Stimulated activated CD8-positive, alpha-beta memory T cell treated with anti-CD3 and anti-CD28 coated beads, Interleukin-4, amount 100 ng/mL, for 48 hours (primary cell): Measurements from ENCODE around the gene TMCC1.
"Not testable (repeated sequence)": the region's sequence is repeated elsewhere in the genome, so short reads cannot be mapped to it uniquely, and the experiment has no call there.

Experiments
- DNase-seq: peaks from one replicate; pipeline ENCODE4 v3.0.0-alpha.2; 2020

TMCC1 gene

DNA sequence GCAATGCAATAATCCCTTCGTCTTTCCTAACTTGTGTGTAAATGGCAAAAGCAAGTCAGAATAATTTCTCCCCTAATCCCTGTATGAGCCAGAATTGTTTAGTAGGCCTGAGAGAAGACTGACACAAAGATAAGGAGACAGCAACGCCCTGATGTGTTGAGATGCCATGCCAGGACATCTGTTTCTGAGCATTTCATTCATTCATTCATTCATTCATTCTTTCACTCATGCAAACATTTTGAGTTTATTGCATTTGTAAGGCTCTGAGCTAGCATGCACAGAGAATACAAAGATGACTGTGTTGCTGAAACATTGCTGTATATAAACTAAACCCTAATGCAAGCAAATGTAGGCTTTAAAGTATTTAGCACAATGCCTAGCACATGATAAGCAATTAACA is 127.4 kb downstream of the TMCC1 start:
- DNase-seq, result no peak

DNA sequence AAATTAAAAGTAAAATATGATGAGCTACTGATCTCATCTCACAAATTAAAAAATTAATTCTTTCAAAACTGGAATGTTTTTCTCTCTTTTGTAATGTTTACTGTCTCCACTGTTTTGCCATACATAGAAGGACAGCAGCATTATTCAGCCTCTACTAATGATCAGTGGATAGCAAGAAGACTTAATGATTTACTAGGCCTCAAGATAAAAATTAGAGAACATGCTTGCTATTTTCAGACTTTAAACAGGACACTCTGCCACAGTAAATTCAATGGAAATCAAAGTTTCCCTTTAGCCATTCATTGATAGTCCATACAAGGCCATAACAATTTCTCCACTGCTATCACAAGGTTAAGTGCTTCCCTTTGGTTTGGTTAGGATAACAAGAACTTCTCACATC is 129.4 kb downstream of the TMCC1 start:
- DNase-seq, result no peak

DNA sequence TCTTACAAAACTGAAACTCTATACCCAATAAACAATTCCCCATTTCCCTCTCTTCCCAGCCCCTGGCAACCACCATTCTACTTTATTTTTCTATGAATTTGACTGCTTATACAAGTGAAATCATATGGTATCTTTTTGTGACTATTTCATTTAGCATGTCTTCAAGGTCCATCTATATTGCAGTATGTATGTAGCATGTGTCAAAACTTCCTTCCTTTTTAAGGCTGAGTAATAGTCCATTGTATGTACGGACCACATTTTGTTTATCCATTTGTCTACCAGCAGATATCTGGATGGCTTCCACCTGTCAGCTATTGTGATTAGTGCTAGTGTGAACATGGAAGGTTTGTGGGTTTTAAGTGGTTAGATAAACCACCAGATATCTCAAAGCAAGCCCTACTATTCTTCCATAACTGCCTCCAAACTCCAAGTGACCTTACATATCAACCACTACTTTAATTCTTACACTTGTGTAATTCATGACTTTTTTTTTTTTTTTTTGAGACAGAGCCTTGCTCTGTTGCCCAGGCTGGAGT is 134.7 kb downstream of the TMCC1 start:
- no peak for DNase-seq

DNA sequence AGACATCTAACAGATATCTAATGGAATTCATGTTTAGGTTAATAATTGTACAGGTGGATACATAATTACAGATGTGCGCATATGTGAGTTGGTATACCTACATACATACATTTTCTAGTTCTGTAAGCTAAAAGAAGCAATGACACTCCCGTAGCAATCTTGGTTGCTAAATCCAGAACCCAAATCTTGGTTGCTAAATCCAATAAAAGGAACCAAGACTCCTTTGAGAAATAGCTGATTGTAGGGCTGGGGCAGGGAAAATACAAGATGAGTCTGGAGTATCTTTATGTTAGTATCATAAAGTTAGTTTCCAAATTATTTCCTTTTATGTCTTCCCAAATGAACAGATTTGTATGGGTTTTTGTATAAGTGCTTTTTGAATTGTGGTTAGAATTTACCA is 135.2 kb downstream of the TMCC1 start:
- no peak for DNase-seq

DNA sequence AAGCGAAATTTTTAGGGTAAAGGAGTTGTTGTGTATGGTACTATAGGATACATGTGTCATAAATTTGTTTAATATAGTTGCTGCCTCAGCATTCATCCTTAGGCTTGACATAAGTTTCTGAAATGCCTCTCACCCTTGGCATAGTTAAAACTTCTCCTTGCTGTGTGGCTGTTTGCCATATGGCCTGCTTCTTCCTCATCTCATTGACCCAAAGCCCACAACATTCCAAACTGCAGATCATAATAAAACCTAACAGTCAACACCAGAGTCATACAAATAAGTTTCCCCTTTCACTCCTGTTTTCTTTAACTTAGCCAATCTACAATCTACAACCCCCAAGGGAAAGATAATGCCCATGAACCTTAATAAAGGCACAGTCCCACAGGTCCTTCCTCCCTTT is 136.6 kb downstream of the TMCC1 start:
- no peak for DNase-seq

DNA sequence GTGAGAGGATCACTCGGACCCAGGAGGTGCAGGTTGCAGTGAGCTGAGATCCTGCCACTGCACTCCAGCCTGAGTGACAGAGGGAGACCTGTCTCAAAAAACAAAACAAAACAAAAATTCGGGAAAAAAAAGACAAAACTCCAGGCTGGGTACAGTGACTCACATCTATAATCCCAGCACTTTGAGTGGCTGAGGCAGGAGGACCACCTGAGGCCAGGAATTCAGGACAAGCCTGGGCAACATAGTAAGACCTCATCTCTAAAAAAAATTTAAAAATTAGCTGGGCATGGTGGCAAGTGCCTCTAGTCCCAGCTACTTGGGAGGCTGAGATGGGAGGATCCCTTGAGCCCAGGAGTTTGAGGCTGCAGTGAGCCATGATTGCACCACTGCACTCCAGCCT is 142.4 kb downstream of the TMCC1 start:
- not testable (repeated sequence) for DNase-seq

DNA sequence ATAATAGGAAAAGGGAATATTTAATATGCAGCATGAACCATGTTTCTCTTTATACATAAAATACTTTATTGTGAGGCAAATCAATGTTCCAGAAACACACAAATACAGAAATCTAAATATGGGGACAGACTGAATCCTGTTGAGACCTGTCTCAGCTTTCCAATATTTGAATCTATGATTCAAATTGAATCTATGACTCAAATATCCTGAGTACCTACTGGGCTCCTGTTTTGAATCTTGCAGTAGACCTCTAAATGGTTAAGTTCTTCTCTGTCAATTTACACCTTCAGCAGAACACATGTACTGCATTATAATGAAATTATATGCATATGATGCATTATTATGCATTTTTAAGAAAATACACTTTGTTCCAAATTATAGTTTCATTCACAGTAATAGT is 143.8 kb downstream of the TMCC1 start:
- DNase-seq, result no peak

DNA sequence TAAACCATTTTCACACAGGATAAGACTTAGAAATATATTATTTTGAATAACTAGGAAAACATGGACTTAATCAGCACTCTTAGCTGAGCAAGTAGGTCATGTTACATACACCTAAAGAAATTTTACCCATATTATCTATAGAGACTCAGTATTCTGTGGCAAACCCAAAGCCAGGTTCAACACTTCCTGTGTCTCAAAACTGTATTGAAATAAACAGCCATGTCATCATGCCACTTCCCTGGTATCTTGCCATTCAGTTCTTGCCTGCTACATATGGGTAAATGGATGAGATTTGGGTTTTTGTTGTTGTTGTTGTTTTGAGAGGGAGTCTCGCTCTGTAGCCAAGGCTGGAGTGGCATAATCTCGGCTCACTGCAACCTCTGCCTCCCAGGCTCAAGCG is 145.5 kb downstream of the TMCC1 start:
- DNase-seq, result no peak

DNA sequence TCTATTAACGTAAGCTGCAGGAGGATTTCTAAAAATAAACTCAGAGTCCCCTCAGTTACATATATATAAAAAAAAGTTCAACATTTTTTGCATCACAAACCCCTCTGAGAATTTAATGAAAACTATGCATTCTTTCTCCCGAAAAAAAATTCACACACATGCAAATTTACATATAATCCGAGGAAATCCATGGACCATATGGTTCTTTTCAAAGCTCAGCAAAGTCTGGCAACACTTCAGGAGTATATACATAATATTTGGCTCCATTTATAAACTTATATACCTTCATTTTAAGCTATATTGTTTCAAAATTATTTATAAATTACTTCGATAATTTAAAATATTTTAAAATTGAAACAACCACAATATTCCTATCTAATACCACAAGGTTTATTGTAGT is 146.4 kb downstream of the TMCC1 start:
- DNase-seq, result no peak

DNA sequence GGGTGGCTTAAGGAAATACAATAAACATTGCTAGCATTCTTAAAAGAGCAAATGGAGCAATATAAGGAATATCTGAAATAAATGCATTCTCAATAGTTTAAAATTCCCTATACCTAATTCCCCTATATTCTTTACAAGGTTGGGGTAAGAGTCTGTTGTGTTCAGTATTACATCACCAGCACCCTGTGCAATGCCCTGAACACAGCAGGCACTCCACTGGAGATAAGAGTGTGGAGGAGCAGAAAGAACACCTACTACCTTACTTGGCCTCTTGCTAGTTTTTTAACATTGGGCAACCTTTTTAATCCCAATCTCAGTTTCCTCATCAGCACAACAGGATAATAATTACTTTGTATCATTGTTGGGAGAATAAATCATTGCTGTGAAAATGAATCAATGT is 146.9 kb downstream of the TMCC1 start:
- DNase-seq, result no peak

DNA sequence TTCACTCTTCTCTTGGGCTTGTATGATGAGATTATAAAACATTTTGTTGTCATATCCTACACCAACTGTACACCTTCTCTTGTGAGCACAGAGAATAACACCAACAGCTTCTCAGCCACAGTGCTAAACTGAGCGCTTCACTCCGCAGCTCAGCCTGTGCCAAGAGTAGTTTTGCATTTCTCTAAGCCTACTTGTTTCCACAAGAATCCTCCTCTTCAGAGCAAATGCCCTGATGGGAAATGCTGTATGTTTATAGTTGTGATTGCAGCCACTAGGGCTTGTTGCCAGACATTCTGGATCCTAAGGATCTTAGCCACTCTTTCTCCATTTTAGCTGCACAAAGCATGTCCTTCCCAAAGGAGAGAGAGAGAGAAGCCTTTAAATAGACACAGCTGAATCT is 148.3 kb downstream of the TMCC1 start:
- no peak for DNase-seq

DNA sequence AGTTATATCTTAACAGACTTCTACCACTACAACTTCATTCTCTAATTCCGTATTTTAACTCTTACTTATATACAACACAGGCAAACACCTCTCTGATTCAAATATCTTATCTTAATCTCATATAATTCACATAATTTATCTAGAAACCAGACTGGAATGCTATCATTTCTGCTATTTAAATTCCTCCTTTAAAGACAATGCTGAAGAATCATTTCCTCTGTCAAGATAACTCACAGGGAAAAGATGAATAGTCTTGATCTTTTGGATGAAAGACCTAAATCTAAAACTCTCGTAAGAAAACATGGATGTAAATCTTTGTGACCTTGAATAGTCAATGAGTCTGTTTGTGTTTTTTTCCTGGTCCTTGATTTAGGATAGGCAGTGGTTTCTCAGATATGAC is 151.7 kb downstream of the TMCC1 start:
- DNase-seq, result no peak

DNA sequence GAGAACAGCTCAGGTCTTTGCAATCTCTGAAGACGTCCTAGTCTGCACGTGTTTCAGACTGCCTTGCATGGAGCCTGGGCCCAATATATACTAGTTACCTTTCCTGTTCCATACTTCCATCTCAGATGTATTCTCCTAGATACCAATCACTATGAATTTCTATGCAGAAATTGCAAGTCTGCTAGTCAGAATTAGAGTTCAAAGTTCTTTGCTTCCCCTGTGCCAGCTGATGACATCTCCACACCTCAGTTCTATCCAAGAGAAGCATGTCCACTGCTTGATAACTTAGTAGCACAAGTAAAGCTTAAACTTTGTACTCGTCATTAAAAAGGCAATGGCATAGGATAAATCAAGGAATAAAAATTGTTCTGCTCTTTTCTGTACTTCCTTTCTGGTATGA is 153.4 kb downstream of the TMCC1 start:
- no peak for DNase-seq

DNA sequence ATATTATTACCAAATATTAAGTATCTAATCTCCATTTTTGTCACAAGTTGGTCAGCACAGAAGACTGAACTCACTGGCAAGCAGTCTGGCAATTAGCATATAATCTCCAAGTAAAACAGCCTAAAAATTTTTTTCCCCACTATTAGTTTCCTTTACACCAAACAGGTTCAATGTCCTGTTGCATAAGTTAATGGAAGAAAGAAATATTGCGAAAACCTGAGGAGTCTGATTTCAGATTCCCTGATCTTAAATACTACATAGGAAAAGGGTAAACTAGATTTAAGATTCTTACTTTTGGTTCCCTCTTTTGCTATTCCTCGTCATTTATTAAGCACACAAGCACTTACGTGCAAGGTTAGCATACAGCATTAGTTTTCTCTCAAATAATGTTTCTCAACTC is 153.9 kb downstream of the TMCC1 start:
- no peak for DNase-seq

DNA sequence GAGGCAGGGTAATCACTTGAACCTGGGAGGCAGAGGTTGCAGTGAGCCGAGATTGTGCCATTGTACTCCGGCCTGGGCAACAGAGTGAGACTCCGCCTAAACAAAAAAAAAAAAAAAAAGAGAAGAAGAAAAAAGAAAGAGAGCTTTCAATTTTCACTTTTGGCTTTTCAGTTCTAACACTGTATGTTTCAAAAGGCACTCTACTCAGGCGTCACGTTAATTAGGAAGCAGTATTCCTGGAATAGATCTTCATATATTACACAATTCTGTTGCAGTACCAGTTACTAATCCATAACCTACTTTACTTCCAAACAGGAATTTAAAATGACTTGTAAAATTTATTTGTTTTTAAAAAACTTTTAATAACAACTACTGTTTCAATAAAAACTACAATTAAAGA is 155.3 kb downstream of the TMCC1 start:
- DNase-seq, result no peak

DNA sequence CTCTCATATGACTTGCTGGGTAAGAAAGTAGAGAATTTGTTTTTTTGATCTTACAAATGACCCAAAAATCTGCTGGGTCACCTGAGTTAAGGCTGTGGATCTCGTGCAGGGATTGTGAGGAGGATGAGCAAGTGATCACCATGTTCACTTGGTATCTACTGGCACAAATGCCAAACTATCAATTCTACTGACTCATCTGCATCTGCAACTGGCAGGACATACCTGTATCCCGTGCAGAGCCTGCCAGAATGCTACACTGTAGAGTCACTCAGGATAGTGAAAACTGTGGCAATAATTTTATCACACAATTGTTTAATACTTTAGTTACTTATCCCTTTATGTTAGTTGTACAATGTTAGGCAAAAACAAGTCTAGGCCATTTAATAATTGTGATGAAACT is 157.4 kb downstream of the TMCC1 start:
- no peak for DNase-seq

DNA sequence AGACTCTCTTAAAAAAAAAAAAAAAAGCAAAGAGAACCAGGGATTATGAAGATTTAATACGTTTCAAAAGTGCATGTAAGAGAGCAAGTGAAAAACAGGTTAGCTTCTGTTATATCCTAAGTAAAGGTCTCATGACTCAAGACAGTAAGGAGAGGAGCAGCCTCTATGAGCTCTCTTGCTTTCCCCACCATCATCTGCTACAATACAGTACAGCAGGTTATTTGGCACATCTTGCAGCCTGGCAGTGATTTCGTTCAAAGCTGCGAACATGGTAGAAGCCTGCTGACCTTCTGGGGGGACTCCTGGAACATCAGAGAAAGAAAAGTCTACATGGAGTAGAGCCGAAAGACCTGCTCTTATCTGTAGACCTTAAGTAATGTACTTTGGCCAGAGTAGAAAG is 157.9 kb downstream of the TMCC1 start:
- DNase-seq, result no peak

DNA sequence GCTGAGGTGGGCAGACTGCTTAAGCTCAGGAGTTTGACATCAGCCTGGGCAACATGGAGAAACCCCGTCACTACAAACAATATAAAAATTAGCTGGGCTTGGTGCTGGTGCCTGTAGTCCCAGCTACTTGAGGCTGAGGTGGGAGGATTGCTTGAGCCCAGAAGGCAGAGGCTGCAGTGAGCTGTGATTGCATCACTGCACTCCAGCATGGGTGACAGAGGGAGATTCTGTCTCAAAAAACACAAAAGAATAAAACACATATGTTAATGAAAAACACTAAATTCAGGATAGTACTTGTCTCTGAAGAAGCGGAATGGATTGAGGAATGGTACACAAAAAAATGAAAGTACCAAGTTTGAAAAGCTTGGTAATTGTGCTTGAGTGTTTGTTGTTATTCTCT is 159.1 kb downstream of the TMCC1 start:
- no peak for DNase-seq

DNA sequence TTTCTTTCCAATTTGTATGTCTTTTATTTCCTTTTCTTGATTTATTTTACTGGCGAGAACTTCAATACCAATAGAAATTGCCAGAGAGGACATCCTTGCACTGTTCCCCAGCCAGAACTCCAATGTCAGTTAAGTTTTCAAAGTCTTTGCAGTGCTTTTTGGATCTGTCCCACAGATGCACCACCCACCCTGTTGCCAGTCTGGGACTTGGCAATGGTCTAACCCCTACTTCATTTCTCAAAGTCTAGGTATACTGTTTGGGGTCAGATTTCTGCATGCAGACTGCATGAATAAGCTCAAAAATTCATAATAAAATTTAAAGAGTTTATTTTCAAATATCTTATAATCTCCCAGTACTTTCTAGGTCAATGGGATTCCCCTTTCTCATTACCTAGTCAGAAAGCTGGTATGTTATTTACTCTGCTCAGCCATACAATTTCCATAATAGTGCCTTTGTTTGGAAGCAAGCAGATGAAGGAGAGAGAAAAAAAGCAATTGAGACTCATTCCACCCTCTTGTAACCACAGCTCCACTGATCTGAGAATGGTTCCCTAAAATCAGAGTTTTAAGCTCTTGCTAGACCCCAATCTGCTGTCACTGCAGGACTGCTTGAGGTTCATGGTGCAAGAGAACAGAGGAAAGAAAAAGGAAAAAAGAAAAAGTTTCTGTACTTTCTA is 161.2 kb downstream of the TMCC1 start:
- DNase-seq, result no peak

DNA sequence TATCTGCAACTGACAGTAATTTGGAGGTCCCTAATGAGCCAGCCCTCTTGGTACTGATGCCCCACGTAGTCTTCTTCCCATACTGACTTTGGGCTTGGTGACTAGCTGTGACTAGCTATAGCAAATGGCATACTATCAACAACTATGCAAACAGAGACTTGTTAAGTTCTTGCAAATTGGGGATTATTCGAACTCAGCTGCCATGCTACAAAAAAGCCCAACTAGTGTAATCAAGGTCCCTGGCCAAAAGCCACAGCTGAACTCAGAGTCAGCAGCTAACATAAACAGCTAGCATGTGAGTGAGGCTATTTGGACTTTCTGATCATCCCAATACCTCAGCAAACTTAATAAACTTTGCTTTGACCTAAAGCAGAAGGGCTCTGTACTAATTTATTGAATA is 165.8 kb downstream of the TMCC1 start:
- no peak for DNase-seq

DNA sequence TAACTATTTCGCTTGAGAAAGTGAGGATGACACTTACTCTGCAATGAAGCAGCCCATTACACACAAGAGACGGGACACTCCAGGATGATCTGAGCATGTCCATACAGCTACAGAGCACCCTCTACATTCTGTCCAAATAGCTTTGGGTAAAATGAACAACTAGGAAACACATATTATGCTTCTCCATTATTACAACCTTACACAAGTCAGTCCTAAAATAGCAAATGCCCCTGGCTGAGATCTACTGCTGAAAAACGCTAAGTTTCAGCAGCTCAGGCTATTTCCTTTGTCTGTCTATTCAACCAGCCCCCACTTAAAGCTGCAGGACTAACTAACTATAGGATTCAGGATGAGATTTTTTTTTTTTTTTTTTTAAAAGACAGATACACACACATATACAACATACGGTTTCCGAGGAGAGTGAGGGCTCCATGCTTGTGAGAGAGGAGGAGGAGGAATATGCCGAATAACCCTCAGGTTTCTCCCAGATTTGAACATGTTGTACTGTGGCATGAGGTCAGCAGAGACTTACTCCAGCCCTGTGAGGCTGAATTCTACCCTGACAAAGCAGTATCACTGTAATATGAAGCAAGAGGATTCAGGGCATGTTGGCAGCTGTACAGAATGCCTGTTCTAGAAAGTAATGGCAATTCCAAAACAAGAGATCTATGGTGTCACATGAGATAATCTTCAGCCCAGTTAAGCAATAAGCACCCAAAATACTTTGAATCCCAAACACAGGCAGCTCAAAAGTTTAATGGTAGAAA is 169.8 kb downstream of the TMCC1 start:
- no peak for DNase-seq

DNA sequence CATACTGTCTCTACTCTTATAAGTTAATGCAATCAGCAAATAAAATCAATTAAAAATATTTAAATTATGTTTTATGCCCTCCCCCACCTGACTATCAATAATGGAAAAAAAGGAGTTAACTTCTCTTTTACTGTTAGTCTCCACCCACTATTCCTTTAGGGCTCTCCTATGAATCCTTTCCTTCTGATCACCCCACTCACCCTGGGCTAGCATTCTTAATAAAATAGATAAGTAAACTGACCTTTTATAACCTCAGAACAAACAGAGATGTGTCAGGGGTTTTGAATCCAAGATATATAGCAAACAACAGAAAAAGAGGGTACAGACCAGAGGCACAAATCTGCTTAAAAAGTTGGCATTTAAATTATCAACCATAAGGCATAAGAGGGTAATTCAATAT is 171.0 kb downstream of the TMCC1 start:
- DNase-seq, result no peak

DNA sequence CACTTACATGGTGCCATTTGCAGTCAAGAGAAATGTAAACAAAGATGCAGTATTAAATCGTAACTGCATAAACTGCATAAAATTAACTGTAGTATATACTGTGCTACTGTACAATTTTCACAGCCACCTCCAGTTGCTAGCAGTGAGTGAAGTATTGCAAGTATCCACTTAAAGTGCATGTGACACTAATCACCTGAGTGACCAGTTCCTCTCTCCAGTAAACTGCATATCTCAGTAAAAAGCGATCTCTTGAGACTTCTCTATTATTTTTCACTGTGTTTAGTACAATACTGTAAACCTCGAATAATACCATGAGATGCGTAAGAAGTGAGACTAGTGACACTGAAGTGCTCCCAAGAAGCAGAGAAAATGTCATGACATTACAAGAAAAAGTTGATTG is 175.3 kb downstream of the TMCC1 start:
- no peak for DNase-seq

DNA sequence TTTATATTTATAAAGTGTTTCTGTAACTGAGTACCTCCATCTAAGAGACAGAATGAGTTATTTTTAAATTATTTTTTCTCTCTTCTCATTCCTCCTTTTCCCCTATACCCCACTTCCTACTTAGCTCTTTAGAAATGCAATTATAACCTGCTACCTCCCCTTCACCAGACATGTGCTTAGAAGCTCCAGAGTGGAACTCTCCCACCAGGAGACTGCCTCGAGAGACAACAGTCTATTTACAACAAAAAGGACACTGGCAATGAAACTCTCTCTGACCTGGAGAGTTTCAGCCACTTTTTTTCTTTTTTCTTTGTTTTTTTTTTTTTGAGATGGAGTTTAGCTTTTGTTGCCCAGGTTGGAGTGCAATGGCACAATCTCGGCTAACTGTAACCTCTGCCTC is 177.7 kb downstream of the TMCC1 start:
- no peak for DNase-seq
